ENCODE results near the gene SLC5A2. TPM values are rescaled to one million over a fixed set of nuclear protein-coding genes. Genes with fewer than 3 reads are reported as not detected.
"Not testable (repeated sequence)": the region's sequence is repeated elsewhere in the genome, so short reads cannot be mapped to it uniquely, and the experiment has no call there.

SLC5A2 gene
- total and polyA plus RNA-seq, 2 donors from 2014 or later: 4.8 to 208 TPM

GRCh38 chr16:31440516-31441184, 42.3 kb upstream of the SLC5A2 start:
- no peaks in the 10 kb centered on the region for H3K27me3 ChIP-seq (ENCODE audit: control insufficient read depth, insufficient read depth, low read length)
- no peaks in the 10 kb centered on the region for H3K4me1 ChIP-seq (ENCODE audit: control insufficient read depth in 2 of 3, insufficient read depth in 2 of 3, low read depth in 1 of 3, low read length in 3 of 3)
- intact Hi-C loops (cut with DNase I): loop anchor here (10.0 kb wide), 1 partner anchor 456 kb away; the partner anchor contains the start of gene HSD3B7
- DNase-seq (peak in 1 of 5 donors; percentile 11), FAIRE-seq (no peak)
- no peak overlapping the region for H3K4me3 ChIP-seq (ENCODE audit: low read length in 3 of 3)
- H3K27ac ChIP-seq (ENCODE audit: low read depth in 2 of 2, low read length in 2 of 2): no peak overlapping the region
- no peaks in the 10 kb centered on the region for H3K9me3 ChIP-seq (ENCODE audit: control insufficient read depth in 2 of 3, insufficient read depth in 1 of 3, low read length in 3 of 3)
- no peaks in the 10 kb centered on the region for H3K36me3 ChIP-seq (ENCODE audit: control insufficient read depth in 2 of 3, insufficient read depth in 3 of 3, low read length in 3 of 3)
- no peak for TF ChIP-seq CTCF (IDR thresholded peaks at IDR 0.05; ENCODE audit: borderline replicate concordance, extremely low read depth, insufficient read depth)
- no peak overlapping the region for H3K9ac ChIP-seq (ENCODE audit: low read length in 3 of 3)

GRCh38 chr16:31441956-31442355, 41.0 kb upstream of the SLC5A2 start:
- H3K4me1 ChIP-seq (ENCODE audit: control insufficient read depth in 2 of 3, insufficient read depth in 2 of 3, low read depth in 1 of 3, low read length in 3 of 3): no peaks in the 10 kb centered on the region
- H3K4me3 ChIP-seq (ENCODE audit: low read length in 3 of 3): no peak overlapping the region
- FAIRE-seq (no peak), DNase-seq (peak in 2 of 5 donors; percentile 64 to 70)
- no peaks in the 10 kb centered on the region for H3K36me3 ChIP-seq (ENCODE audit: control insufficient read depth in 2 of 3, insufficient read depth in 3 of 3, low read length in 3 of 3)
- no peak overlapping the region for H3K27ac ChIP-seq (ENCODE audit: low read depth in 2 of 2, low read length in 2 of 2)
- TF ChIP-seq CTCF (IDR thresholded peaks at IDR 0.05; ENCODE audit: borderline replicate concordance, extremely low read depth, insufficient read depth): no peak
- no peaks in the 10 kb centered on the region for H3K9me3 ChIP-seq (ENCODE audit: control insufficient read depth in 2 of 3, insufficient read depth in 1 of 3, low read length in 3 of 3)
- intact Hi-C loops (cut with DNase I): loop anchor here (10.0 kb wide), 1 partner anchor 457 kb away; the partner anchor contains the start of gene HSD3B7
- H3K9ac ChIP-seq (ENCODE audit: low read length in 3 of 3): no peak overlapping the region
- no peaks in the 10 kb centered on the region for H3K27me3 ChIP-seq (ENCODE audit: control insufficient read depth, insufficient read depth, low read length)

- not testable (repeated sequence) for H3K9ac ChIP-seq (ENCODE audit: low read length in 3 of 3); H3K4me1 ChIP-seq (ENCODE audit: control insufficient read depth in 2 of 3, insufficient read depth in 2 of 3, low read depth in 1 of 3, low read length in 3 of 3); H3K27ac ChIP-seq (ENCODE audit: low read depth in 2 of 2, low read length in 2 of 2); H3K9me3 ChIP-seq (ENCODE audit: control insufficient read depth in 2 of 3, insufficient read depth in 1 of 3, low read length in 3 of 3); H3K27me3 ChIP-seq (ENCODE audit: control insufficient read depth, insufficient read depth, low read length); FAIRE-seq; H3K4me3 ChIP-seq (ENCODE audit: low read length in 3 of 3); H3K36me3 ChIP-seq (ENCODE audit: control insufficient read depth in 2 of 3, insufficient read depth in 3 of 3, low read length in 3 of 3)
- peak in 1 of 5 donors; percentile 2 for DNase-seq
- intact Hi-C loops (cut with DNase I): loop anchor here (10.0 kb wide), 1 partner anchor 461 kb away; the partner anchor contains the start of gene HSD3B7
These were observed 37.0 kb upstream of the SLC5A2 start for GRCh38 chr16:31445931-31446330.

GRCh38 chr16:31451201-31451600, 31.7 kb upstream of the SLC5A2 start:
- no peaks in the 10 kb centered on the region for H3K9me3 ChIP-seq (ENCODE audit: control insufficient read depth in 2 of 3, insufficient read depth in 1 of 3, low read length in 3 of 3)
- H3K4me3 ChIP-seq (ENCODE audit: low read length in 3 of 3): no peak overlapping the region
- H3K9ac ChIP-seq (ENCODE audit: low read length in 3 of 3): no peak overlapping the region
- H3K27ac ChIP-seq (ENCODE audit: low read depth in 2 of 2, low read length in 2 of 2): no peak overlapping the region
- no peak for TF ChIP-seq CTCF (IDR thresholded peaks at IDR 0.05; ENCODE audit: borderline replicate concordance, extremely low read depth, insufficient read depth)
- intact Hi-C loops (cut with DNase I): no loop called here
- DNase-seq: peak in 2 of 5 donors; percentile 15 to 28
- FAIRE-seq: no peak
- H3K27me3 ChIP-seq (ENCODE audit: control insufficient read depth, insufficient read depth, low read length): no peaks in the 10 kb centered on the region
- peaks cover 0 to 2% (median 0%) of the 10 kb centered on the region in 3 donors for H3K36me3 ChIP-seq (ENCODE audit: control insufficient read depth in 2 of 3, insufficient read depth in 3 of 3, low read length in 3 of 3)
- peaks cover 0 to 16% (median 5%) of the 10 kb centered on the region in 3 donors for H3K4me1 ChIP-seq (ENCODE audit: control insufficient read depth in 2 of 3, insufficient read depth in 2 of 3, low read depth in 1 of 3, low read length in 3 of 3)
